ENCODE data around the gene NUCB2.

DNA sequence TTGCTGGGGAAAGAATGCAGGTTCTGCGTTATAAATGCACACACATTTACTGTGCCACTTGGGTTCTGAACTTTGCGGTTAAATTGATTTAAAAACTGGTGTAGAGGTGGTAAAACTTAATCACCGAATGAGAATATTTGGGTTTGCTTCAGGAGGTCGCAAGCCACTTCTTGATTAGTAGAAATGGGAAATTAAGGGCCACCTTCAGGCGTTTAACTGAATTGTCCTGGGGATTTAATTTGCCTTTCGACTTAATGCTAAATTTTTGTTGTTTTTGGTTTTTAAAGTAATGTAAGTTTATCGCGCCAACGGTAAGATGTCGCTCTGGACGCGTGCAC is 74.6 kb downstream of the NUCB2 start:
- TF ChIP-seq CEBPB (IDR thresholded peaks at IDR 0.05; ENCODE audit: low read depth, low read length) (no peak), POLR2A (IDR thresholded peaks at IDR 0.05; ENCODE audit: control extremely low read depth in 1 of 2, low read depth in 2 of 2, low read length in 2 of 2) (no peak)

Measured in H1 (cell line).